K562 (cell line): Measurements from ENCODE around the gene SLC6A9. TPM values are rescaled to one million over a fixed set of nuclear protein-coding genes. Genes with fewer than 3 reads are reported as not detected.

ENCODE experiments used
- ATAC-seq: fragments of 200-7000 bp; cut with Tn5 transposase; 3 replicates; pipeline ENCODE4 v1.9.1; 2020; ENCODE audit warnings: moderate library complexity
- BruUV-seq: library from RNA; stranded (reverse); fragments of 400-500 nt; replicated peaks from 2 replicates; lab custom pipeline; 2021; lab: Mats Ljungman, UMichigan
- CTCF ChIA-PET: fragments of 300-600 bp; formaldehyde crosslinking; extraction: SDS; loops from one replicate; lab custom pipeline; 2021; ENCODE audit warnings: low intra/inter-chr PET ratio; lab: Yijun Ruan, JAX
- POLR2A ChIA-PET: fragments of 300-600, 350-650 bp; sonication (Branson Sonifier 250); formaldehyde crosslinking; extraction: SDS; loops from one replicate; lab custom pipeline; 2021; ENCODE audit warnings: antibody characterized with exemption, inconsistent platforms; lab: Yijun Ruan, JAX
- DNase-seq, 4 experiments: peaks; one replicate each; pipeline versions ENCODE4 v3.0.0 to v3.0.0-alpha.2; 2011 to 2018; ENCODE audit warnings: low spot score in 3 of 4, mixed read lengths in 3 of 4; ENCODE audit errors: extremely low read depth in 1 of 4
- FAIRE-seq: peaks from 2 replicates; lab custom pipeline; 2011; peaks lifted over from hg19 to GRCh38; lab: Jason Lieb, UNC
- H2AFZ ChIP-seq: 2 replicates; pipeline ENCODE4 v1.6.0; 2011; ENCODE audit warnings: low read depth, low read length, control low read depth, inconsistent platforms
- H3K27ac ChIP-seq: fragments of 200-600 bp; 3 replicates; pipeline ENCODE4 v1.8.0; 2011; ENCODE audit warnings: low read depth, mild to moderate bottlenecking, control low read depth, inconsistent platforms, low read length, moderate library complexity, mixed read lengths; ENCODE audit errors: extremely low read depth
- H3K27me3 ChIP-seq, 2 experiments: fragments of 300-600 bp in 1 of 2; 2 replicates in 1 of 2; 3 replicates in 1 of 2; pipeline versions ENCODE4 v1.6.0 to v1.8.0; 2011; ENCODE audit warnings: inconsistent platforms in 2 of 2, low read length in 2 of 2, mild to moderate bottlenecking in 1 of 2, mixed read lengths in 1 of 2, moderate library complexity in 1 of 2; ENCODE audit not compliant: control insufficient read depth in 2 of 2, insufficient read depth in 2 of 2
- H3K36me3 ChIP-seq: fragments of 300-600 bp; 3 replicates; pipeline ENCODE4 v1.8.0; 2011; ENCODE audit warnings: mild to moderate bottlenecking, low read length, inconsistent platforms; ENCODE audit not compliant: control insufficient read depth, insufficient read depth
- H3K4me1 ChIP-seq, 2 experiments: fragments of 200-600 bp in 1 of 2; replicated peaks in 1 of 2; 2 replicates in 1 of 2; 3 replicates in 1 of 2; pipeline versions ENCODE4 v1.5.1 to v1.8.0; 2011; ENCODE audit warnings: inconsistent platforms in 2 of 2, low read length in 2 of 2, mild to moderate bottlenecking in 1 of 2, mixed read lengths in 1 of 2, moderate library complexity in 1 of 2; ENCODE audit not compliant: control insufficient read depth in 2 of 2, insufficient read depth in 2 of 2
- H3K4me2 ChIP-seq: 2 replicates; pipeline ENCODE4 v1.6.1; 2011; ENCODE audit warnings: low read length, control low read depth, inconsistent platforms, mixed read lengths; ENCODE audit not compliant: insufficient read depth
- H3K4me3 ChIP-seq: fragments of 200-600 bp; sonication (generic), shearing (Covaris generic); 2 replicates; pipeline ENCODE4 v1.5.1; 2016; ENCODE audit warnings: control low read depth, inconsistent platforms
- H3K79me2 ChIP-seq: fragments of 200-600 bp; 3 replicates; pipeline ENCODE4 v1.8.0; 2011; ENCODE audit warnings: low read length, inconsistent platforms; ENCODE audit not compliant: control insufficient read depth, insufficient read depth
- H3K9ac ChIP-seq, 2 experiments: 2 replicates each; pipeline versions ENCODE4 v1.6.0 to v1.6.1; 2011; ENCODE audit warnings: low read depth in 2 of 2, low read length in 2 of 2, control low read depth in 1 of 2, inconsistent platforms in 1 of 2, mild to moderate bottlenecking in 1 of 2, mixed read lengths in 1 of 2; ENCODE audit not compliant: insufficient read depth in 1 of 2
- H3K9me1 ChIP-seq: one replicate; pipeline ENCODE4 v1.6.0; 2011; ENCODE audit warnings: inconsistent platforms, mild to moderate bottlenecking, low read length, moderate library complexity; ENCODE audit not compliant: control insufficient read depth, insufficient read depth
- H3K9me3 ChIP-seq: replicated peaks from 2 replicates; pipeline ENCODE4 v1.5.1; 2011; ENCODE audit warnings: low read depth, low read length, inconsistent platforms; ENCODE audit not compliant: control insufficient read depth, insufficient read depth
- H4K20me1 ChIP-seq: replicated peaks from 2 replicates; pipeline ENCODE4 v1.6.1; 2011; ENCODE audit warnings: low read length, inconsistent platforms, mixed read lengths; ENCODE audit not compliant: control insufficient read depth, insufficient read depth
- CBFA2T2 ChIP-seq: fragments of 450-650 bp; conservative IDR thresholded peaks from 2 replicates; pipeline ENCODE4 v1.6.1; 2017; ENCODE audit warnings: mild to moderate bottlenecking
- CBFA2T3 ChIP-seq: fragments of 450-650 bp; IDR thresholded peaks from 2 replicates; pipeline ENCODE4 v1.6.1; 2017
- CXXC5 ChIP-seq: fragments of 250-450 bp; sonication (Bioruptor Pico); IDR thresholded peaks from 2 replicates; pipeline ENCODE4 v1.8.0; 2022; ENCODE audit warnings: inconsistent platforms, mild to moderate bottlenecking, moderate library complexity
- HCFC1 ChIP-seq: IDR thresholded peaks from 2 replicates; pipeline ENCODE4 v1.6.1; 2012; ENCODE audit warnings: low read depth, low read length, improper control_type of control experiment
- JUN ChIP-seq, 2 experiments: sonication (generic) in 1 of 2; formaldehyde crosslinking in 1 of 2; IDR thresholded peaks; 2 replicates each; pipeline versions ENCODE4 v1.6.1 to v1.8.0; 2012 to 2022; ENCODE audit warnings: borderline replicate concordance in 2 of 2, mild to moderate bottlenecking in 2 of 2, improper control_type of control experiment in 1 of 2, low read depth in 1 of 2, low read length in 1 of 2, missing genetic modification reagents in 1 of 2
- MAZ ChIP-seq, 2 experiments: fragments of 450-650 bp in 1 of 2; sonication (generic) in 1 of 2; formaldehyde crosslinking; IDR thresholded peaks in 1 of 2; conservative IDR thresholded peaks in 1 of 2; 2 replicates each; pipeline versions ENCODE4 v1.4.0 to v1.5.0; 2020; ENCODE audit warnings: mild to moderate bottlenecking in 1 of 2, missing genetic modification reagents in 1 of 2
- NFIC ChIP-seq: fragments of 450-650 bp; IDR thresholded peaks from 2 replicates; pipeline ENCODE4 v1.6.1; 2017; ENCODE audit warnings: mild to moderate bottlenecking, inconsistent platforms
- NKRF ChIP-seq: fragments of 450-650 bp; IDR thresholded peaks from 2 replicates; pipeline ENCODE4 v1.6.1; 2016; ENCODE audit warnings: borderline replicate concordance
- NR0B1 ChIP-seq: fragments of 450-650 bp; IDR thresholded peaks from one replicate; pipeline ENCODE4 v1.6.1; 2018; ENCODE audit warnings: mild to moderate bottlenecking, moderate library complexity; ENCODE audit not compliant: partially characterized antibody
- RB1 ChIP-seq: fragments of 450-650 bp; IDR thresholded peaks from 2 replicates; pipeline ENCODE4 v1.6.1; 2017; ENCODE audit warnings: low read depth, mild to moderate bottlenecking
- RBBP5 ChIP-seq: fragments of 200-600 bp; sonication (generic); IDR thresholded peaks from 2 replicates; pipeline ENCODE4 v1.6.1; 2012; ENCODE audit warnings: borderline replicate concordance, mild to moderate bottlenecking, low read length, control low read depth, inconsistent platforms; ENCODE audit not compliant: insufficient read depth, poor library complexity, severe bottlenecking
- TEAD4 ChIP-seq, 2 experiments: sonication (generic) in 1 of 2; formaldehyde crosslinking in 1 of 2; IDR thresholded peaks; 2 replicates each; pipeline versions ENCODE4 v1.6.1 to v1.8.0; 2012 to 2022; ENCODE audit warnings: borderline replicate concordance in 1 of 2, inconsistent platforms in 1 of 2, low read length in 1 of 2, mild to moderate bottlenecking in 1 of 2, missing genetic modification reagents in 1 of 2
- ZNF263 ChIP-seq: sonication (generic); formaldehyde crosslinking; IDR thresholded peaks from 2 replicates; pipeline ENCODE4 v1.8.0; 2022; ENCODE audit warnings: mild to moderate bottlenecking, missing genetic modification reagents, borderline replicate concordance
- ZNF395 ChIP-seq: fragments of 200-800 bp; sonication (Bioruptor generic); IDR thresholded peaks from 2 replicates; pipeline ENCODE4 v1.6.1; 2017; ENCODE audit warnings: missing genetic modification characterization, missing compliant biosample characterization
- WGBS: fragments of 100-300 bp; shearing (Covaris generic); methylation state at CpG from one replicate; pipeline ENCODE4 v1.1.6; 2016; ENCODE audit warnings: low coverage, mixed read lengths; ENCODE audit not compliant: insufficient coverage; ENCODE audit errors: missing lambda C conversion rate; 5-methylcytosine and 5-hydroxymethylcytosine counted together
- in situ Hi-C: fragments of 300-500 bp; cut with MboI; formaldehyde crosslinking; loops from 4 replicates; pipeline ENCODE4 v1.15.0; 2018; ENCODE audit warnings: inconsistent platforms, mixed read lengths
- intact Hi-C: fragments of 100-400 bp; cut with micrococcal nuclease; formaldehyde crosslinking; loops from 2 replicates; pipeline ENCODE4 v1.14.2; 2022
- polyA plus RNA-seq, 8 experiments: library from polyadenylated mRNA; depleted of rRNA in 4 of 8; stranded (reverse) in 5 of 8; unstranded in 3 of 8; fragments of >200 nt; fragmentation: Nextera tagmentation in 2 of 8; fragmentation: Illumina TruSeq in 1 of 8; extraction: Ambion mirVana in 2 of 8; extraction: Trizol in 1 of 8; gene quantifications; 2 replicates each; pipeline versions ENCODE4 v1.2.1 to v1.2.3, GENCODE V29; 2011 to 2014; ENCODE audit warnings: inconsistent platforms in 1 of 8, missing spikeins in 1 of 8
- total RNA-seq, 7 experiments: library from RNA; depleted of rRNA in 6 of 7; stranded (reverse); fragments of >200 nt in 6 of 7; fragmentation: Illumina TruSeq in 2 of 7; extraction: Trizol in 2 of 7; gene quantifications; 2 replicates each; pipeline versions ENCODE4 v1.2.1 to v1.2.3, GENCODE V29; 2011 to 2021; ENCODE audit warnings: low replicate concordance in 1 of 7

Gene SLC6A9
- total and polyA plus RNA-seq, 9 of the 15 experiments (the other 6 are each of a cell fraction or from before 2014, with no cell fraction given), result 0.17 to 18.7 (median 2.9) TPM

GRCh38 chr1:43978551-43979260, 52.6 kb downstream of the SLC6A9 start, which contains the start of gene B4GALT2:
Gene B4GALT2, plus strand, starts transcription at chr1:43979210. Its CDS starts 1,951 bp downstream, at chr1:43981161.
- intact Hi-C loops (no loop called here), in situ Hi-C loops (no loop called here)
- no TSS peak for BruUV-seq
- POLR2A ChIA-PET, result interaction anchor here (0.6 to 1.8 kb wide), 8 partner anchors 10 to 654 kb away, joined by 3 to 10 read pairs (median 4); partner anchors contain the start of gene CCDC24
- Histone ChIP-seq H3K4me3 (peak within 1 kb of the TSS; percentile 58), H3K36me3 (peaks cover 65% of the 10 kb centered on the region), H3K27ac (peak within 1 kb of the TSS; percentile 79), H4K20me1 (peaks cover 33% of the 10 kb centered on the region), H3K4me1 (peaks cover 52 to 88% of the 10 kb centered on the region in 2 experiments), H2AFZ (peak within 1 kb of the TSS; percentile 73), H3K27me3 (no peaks in the 10 kb centered on the region), H3K9me1 (peaks cover 21% of the 10 kb centered on the region), H3K9me3 (no peaks in the 10 kb centered on the region), H3K79me2 (peaks cover 81% of the 10 kb centered on the region), H3K9ac (peak within 1 kb of the TSS; percentile 75 to 99), H3K4me2 (peak within 1 kb of the TSS; percentile 86)
- CTCF ChIA-PET, result interaction anchor here (0.6 to 1.1 kb wide), 2 partner anchors 47 to 58 kb away, joined by 3 to 5 read pairs; no protein-coding TSS in a partner anchor
- FAIRE-seq (no peak), ATAC-seq (peak; percentile 0; the same call in 1 of the 3 replicates), DNase-seq (peak; percentile 77 to 92 (median 90))
- 11% methylated on average over 22 of the region's 54 CpGs for WGBS
- TF ChIP-seq MAZ (CRISPR knock-in tag; conservative IDR thresholded peaks at IDR 0.05 in 1 of 2, IDR thresholded peaks at IDR 0.05 in 1 of 2) (0 out of 4 replicates have a peak, but pooled peaks of 1 of the 2 experiments have one; percentile 27), CXXC5 (peak; percentile 8), HCFC1 (0 out of 2 replicates have a peak, but pooled peaks have one; percentile 7), CBFA2T2 (0 out of 2 replicates have a peak, but pooled peaks have one; percentile 6), JUN (IDR thresholded peaks at IDR 0.05; ENCODE audit: borderline replicate concordance, low read depth, low read length) (no peak), JUN (CRISPR knock-in tag; IDR thresholded peaks at IDR 0.05; ENCODE audit: borderline replicate concordance) (no peak), CBFA2T3 (peak; percentile 21; the same call in 1 of the 2 replicates), RB1 (peak; percentile 76), NKRF (no peak), TEAD4 (IDR thresholded peaks at IDR 0.05; ENCODE audit: low read length) (0 out of 2 replicates have a peak, but pooled peaks have one; percentile 9), TEAD4 (CRISPR knock-in tag; IDR thresholded peaks at IDR 0.05; ENCODE audit: borderline replicate concordance) (no peak), ZNF263 (0 out of 2 replicates have a peak, but pooled peaks have one; percentile 25), RBBP5 (peak; percentile 12), NR0B1 (no peak), ZNF395 (CRISPR knock-in tag) (peak; percentile 91), NFIC (no peak)
